ENCODE data around the gene TAGLN2.

TAGLN2 gene

DNA sequence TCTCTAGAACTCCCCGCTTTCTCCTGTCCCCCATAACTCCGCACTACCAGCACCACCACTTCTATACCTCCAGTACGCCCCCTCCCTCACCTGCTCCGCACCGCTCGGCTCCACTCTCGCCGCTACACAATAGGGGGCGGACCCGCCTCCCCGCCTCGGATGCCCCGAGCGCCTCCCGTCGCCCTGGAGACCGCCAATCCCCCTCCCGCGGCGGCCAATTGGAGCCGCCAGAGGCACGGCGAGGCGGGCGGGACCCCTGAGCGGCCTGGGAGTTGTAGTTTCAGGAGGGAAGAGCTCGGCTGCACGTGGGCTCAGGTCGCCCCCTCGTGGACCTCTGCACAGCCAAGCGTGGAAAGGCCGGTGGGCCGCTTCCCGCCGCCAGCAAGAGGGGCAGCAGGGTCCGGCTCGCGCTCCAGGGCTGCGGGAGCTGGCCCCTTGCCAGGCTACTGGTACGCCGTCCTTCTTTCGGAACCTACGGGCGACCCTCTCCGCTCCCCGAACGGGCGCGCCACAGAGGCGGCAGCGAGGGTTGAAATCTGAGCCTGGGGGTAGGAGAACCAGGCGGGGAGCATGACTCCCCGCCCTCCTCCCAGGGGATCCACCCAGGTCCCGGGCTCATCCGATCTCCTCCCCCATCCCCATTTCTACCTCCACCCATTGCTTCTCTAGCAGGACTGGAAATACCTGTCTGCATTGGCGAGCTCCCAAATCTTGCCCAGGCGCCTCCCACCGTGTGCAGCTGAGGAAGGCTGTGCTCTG is 20.4 kb upstream of the TAGLN2 start, which contains the start of gene IGSF9:
IGSF9 (minus strand) TSS at position 131 of the 759 bp plus-strand sequence. CDS start 2,159 bp downstream, outside the sequence.
- Histone ChIP-seq H3K4me1 (ENCODE audit: insufficient read depth, poor library complexity, severe bottlenecking) (peaks cover 14% of the 10 kb centered on the region), H3K4me3 (ENCODE audit: severe bottlenecking) (peak within 1 kb of the TSS; percentile 41), H3K27me3 (ENCODE audit: insufficient read depth, poor library complexity, severe bottlenecking) (no peaks in the 10 kb centered on the region), H3K9me3 (ENCODE audit: severe bottlenecking) (no peaks in the 10 kb centered on the region), H3K27ac (ENCODE audit: poor library complexity, severe bottlenecking) (peak within 1 kb of the TSS; percentile 50), H3K36me3 (ENCODE audit: low read depth) (no peaks in the 10 kb centered on the region)
- ATAC-seq (ENCODE audit: low read depth): peak; percentile 83
- peak; percentile 92 for DNase-seq (ENCODE audit: low spot score)
- TF ChIP-seq, protein P1, sequence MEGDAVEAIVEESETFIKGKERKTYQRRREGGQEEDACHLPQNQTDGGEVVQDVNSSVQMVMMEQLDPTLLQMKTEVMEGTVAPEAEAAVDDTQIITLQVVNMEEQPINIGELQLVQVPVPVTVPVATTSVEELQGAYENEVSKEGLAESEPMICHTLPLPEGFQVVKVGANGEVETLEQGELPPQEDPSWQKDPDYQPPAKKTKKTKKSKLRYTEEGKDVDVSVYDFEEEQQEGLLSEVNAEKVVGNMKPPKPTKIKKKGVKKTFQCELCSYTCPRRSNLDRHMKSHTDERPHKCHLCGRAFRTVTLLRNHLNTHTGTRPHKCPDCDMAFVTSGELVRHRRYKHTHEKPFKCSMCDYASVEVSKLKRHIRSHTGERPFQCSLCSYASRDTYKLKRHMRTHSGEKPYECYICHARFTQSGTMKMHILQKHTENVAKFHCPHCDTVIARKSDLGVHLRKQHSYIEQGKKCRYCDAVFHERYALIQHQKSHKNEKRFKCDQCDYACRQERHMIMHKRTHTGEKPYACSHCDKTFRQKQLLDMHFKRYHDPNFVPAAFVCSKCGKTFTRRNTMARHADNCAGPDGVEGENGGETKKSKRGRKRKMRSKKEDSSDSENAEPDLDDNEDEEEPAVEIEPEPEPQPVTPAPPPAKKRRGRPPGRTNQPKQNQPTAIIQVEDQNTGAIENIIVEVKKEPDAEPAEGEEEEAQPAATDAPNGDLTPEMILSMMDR (IDR thresholded peaks at IDR 0.05; ENCODE audit: poor library complexity, severe bottlenecking): peak; percentile 89

DNA sequence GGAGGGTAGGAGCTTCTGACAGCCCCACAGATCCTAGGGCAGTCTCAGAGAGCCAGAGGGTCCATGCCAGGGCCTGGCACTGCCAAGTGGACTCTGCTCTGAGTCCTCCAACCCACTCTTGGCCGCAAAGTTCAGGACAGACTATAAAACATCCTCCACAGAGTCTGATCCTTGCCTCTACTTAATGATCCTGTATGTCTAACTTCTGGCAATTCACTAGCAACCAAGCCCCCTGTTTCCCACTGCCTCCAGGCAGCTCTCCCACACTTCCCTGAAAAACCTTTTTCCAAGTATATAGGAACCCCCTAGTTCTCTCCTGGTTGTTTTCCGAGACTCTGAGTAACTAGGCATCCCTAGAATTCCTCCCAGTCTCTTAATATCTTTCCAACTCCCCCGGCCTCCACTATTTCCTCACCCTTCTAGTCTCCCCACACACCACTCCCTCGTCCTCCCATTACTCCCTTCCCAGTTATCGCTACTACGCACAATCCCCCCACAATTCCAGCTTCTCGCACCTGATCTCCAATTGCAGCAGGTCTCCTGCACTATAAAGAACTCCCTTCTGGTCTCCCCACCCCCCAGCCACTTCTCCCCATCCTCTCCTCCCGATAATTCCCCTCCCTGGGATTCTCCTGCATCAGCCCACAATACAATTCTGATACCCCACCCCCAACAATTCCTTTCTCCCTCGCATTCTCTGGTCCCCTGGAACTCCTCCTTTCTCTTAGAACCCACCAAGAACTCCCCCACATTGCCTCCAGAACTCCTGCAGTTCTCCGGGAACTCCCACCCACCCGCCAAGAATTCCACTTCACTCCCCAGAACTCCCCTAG is 19.5 kb upstream of the TAGLN2 start:
- H3K9me3 ChIP-seq (ENCODE audit: severe bottlenecking): no peaks in the 10 kb centered on the region
- peak overlapping the region; percentile 50 for H3K27ac ChIP-seq (ENCODE audit: poor library complexity, severe bottlenecking)
- no peaks in the 10 kb centered on the region for H3K27me3 ChIP-seq (ENCODE audit: insufficient read depth, poor library complexity, severe bottlenecking)
- H3K36me3 ChIP-seq (ENCODE audit: low read depth): no peaks in the 10 kb centered on the region
- ATAC-seq (ENCODE audit: low read depth): peak; percentile 1; the same call in 1 of the 3 replicates
- TF ChIP-seq, protein P1 (IDR thresholded peaks at IDR 0.05; ENCODE audit: poor library complexity, severe bottlenecking): no peak
- no peak for DNase-seq (ENCODE audit: low spot score)
- peaks cover 14% of the 10 kb centered on the region for H3K4me1 ChIP-seq (ENCODE audit: insufficient read depth, poor library complexity, severe bottlenecking)
- peak overlapping the region; percentile 41 for H3K4me3 ChIP-seq (ENCODE audit: severe bottlenecking)

DNA sequence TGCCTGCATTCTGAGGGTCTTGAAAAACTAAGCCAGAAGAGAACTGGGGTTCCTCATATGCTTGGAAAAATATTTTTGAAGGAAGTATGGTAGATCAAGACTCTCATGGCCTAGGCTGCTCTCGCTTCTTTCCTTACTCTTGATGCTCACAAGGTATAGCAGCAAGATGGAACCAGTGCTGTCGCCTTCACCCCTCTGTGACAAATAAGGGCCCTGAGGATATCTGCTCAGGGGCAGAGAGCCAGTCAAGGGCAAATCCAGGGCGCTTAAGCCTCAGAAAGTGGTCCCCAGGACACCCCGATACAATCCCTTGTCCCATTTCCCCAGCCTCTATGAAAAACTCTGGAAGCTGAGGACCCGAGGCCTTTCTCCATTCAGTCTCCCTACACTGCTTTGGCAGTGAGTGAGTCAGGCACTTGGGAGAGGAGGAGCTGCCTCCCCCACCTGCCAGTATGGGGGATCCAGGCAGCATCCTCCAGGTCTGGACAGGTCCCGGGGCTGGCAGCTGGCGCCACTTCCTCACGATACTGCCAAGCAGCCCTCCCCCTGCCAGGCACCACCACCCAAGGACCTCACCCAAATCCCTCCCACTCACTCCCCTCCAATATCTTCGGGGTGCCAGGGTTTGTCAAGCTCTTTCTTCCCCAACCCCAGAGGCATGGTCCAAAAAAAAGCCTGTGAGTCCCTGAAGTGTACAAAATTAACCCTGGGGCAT is 18.8 kb upstream of the TAGLN2 start:
- H3K27me3 ChIP-seq (ENCODE audit: insufficient read depth, poor library complexity, severe bottlenecking): no peaks in the 10 kb centered on the region
- H3K27ac ChIP-seq (ENCODE audit: poor library complexity, severe bottlenecking): peak overlapping the region; percentile 50
- H3K4me3 ChIP-seq (ENCODE audit: severe bottlenecking): peak overlapping the region; percentile 41
- ATAC-seq (ENCODE audit: low read depth) (peak; percentile 59), DNase-seq (ENCODE audit: low spot score) (no peak)
- TF ChIP-seq, protein P1 (IDR thresholded peaks at IDR 0.05; ENCODE audit: poor library complexity, severe bottlenecking): no peak
- no peaks in the 10 kb centered on the region for H3K36me3 ChIP-seq (ENCODE audit: low read depth)
- no peaks in the 10 kb centered on the region for H3K9me3 ChIP-seq (ENCODE audit: severe bottlenecking)
- peaks cover 14% of the 10 kb centered on the region for H3K4me1 ChIP-seq (ENCODE audit: insufficient read depth, poor library complexity, severe bottlenecking)

DNA sequence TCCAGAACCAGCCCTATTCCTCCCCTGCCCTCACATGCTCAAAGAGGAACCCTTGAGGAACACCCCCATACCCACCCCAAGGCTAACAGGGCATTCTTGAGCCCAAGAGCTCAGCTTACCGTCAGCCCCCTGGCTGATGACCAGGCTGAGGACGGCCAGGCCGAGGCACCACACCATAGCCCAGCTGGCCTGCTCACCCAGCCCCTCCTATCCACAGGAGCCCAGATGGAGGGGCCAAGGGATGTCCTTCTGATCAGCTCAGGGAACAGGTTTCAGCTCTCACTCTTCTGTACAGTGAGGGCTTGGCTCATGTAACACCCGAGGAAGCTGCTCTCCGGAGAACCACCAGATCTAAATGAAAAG is 18.0 kb upstream of the TAGLN2 start:
- Histone ChIP-seq H3K27me3 (ENCODE audit: insufficient read depth, poor library complexity, severe bottlenecking) (no peaks in the 10 kb centered on the region), H3K4me3 (ENCODE audit: severe bottlenecking) (no peak overlapping the region), H3K27ac (ENCODE audit: poor library complexity, severe bottlenecking) (peak overlapping the region; percentile 50), H3K9me3 (ENCODE audit: severe bottlenecking) (no peaks in the 10 kb centered on the region), H3K36me3 (ENCODE audit: low read depth) (no peaks in the 10 kb centered on the region), H3K4me1 (ENCODE audit: insufficient read depth, poor library complexity, severe bottlenecking) (peaks cover 14% of the 10 kb centered on the region)
- ATAC-seq (ENCODE audit: low read depth) (no peak), DNase-seq (ENCODE audit: low spot score) (no peak)
- TF ChIP-seq, protein P1 (IDR thresholded peaks at IDR 0.05; ENCODE audit: poor library complexity, severe bottlenecking): no peak

Data from RWPE2 (cell line).